ENCODE data around the gene CDC42EP1.

The CDC42EP1 gene

DNA sequence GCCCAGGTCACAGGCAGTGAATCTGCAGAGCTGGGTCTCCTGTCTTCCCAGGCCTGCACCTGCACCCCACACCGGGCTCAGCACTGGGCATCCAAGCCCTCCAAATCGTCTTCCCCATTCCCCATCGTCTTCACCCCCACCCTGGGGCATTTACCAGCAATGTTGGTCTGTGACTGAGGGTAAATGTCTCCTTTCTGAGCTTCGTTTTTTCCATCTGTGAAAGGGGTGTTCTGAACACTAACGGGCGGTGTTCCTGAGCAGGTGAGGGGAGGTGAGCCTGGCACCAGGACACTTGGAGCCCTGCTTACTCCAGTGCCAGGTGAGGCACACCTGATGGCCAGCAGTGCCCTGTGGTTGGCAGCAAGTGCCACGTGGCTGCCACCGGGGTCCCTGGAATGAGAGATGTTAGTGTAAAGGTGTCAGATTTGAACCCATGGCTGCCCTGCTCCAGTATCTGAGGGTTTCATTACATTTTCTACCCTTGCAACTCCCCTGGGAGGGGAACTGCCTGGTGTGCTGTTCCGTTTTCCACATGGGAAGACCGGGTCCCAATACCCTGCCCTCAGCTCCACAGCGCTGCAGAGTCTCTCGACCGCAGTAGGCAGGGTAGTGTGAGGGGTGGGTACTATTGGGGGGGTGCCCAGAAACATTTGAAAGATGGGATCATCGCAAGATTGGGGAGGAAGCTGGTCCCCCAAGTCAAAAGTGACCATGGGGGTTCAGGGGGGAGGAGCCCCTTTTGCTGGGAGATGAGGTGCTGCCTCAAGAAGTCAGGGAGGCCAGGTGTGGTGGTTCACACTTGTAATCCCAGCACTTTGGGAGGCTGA is 2.0 kb downstream of the CDC42EP1 start:
- peaks cover 27% of the 10 kb centered on the region for H3K27me3 ChIP-seq (ENCODE audit: insufficient read depth, low read length)
- H3K79me2 ChIP-seq (ENCODE audit: insufficient read depth, low read length), result no peaks in the 10 kb centered on the region
- no peak overlapping the region for H3K4me3 ChIP-seq (ENCODE audit: low read depth, low read length, poor library complexity, severe bottlenecking)

DNA sequence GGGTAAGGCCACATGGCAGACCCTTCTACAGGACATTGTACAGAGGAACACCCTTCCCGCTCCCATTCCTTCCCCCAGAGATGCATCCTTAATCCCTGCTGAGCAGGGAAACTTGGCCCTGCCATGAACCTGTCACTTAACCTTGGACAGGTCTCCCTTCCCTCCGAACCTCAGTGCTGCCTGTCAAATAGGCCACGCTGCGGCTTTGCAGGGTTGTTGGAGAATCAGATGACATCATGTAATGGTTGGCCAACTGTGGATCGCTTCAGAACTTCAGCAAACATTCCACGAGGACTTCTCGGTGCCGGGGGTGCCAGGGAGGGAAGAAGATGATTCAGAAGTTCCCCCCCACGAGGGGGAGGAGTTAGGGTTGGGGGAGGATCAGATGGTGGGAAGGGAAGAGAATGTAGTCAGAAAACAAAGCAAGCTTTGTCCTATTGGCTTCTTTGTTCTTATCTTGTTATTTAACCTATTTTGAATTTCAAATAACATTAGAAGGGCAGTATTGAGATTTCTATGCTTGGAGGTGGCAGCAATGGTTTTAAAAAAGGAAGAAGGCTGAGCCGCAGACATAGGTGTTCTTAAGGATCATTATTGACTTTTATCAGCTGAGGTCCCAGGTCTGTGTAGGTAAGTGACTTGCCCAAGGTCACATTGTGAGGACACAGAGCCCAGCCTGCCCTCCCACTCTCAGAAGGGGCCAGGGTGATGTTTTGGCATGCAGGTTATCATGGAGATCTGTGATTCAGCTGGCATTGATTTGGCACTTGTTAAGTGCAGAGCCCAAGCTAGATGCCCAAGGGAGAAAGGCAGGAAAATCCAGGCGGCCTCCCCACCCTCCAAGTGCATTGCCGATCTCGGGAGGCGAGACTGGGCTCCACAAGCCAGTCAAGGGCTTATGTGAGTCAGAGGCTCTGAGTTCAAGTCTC is 3.1 kb downstream of the CDC42EP1 start:
- Histone ChIP-seq H3K79me2 (ENCODE audit: insufficient read depth, low read length) (no peaks in the 10 kb centered on the region), H3K4me3 (ENCODE audit: low read depth, low read length, poor library complexity, severe bottlenecking) (no peak overlapping the region), H3K4me2 (ENCODE audit: low read length) (no peak overlapping the region), H3F3A (ENCODE audit: insufficient read depth, low read length) (no peaks in the 10 kb centered on the region), H3K9me2 (ENCODE audit: low read depth, low read length) (no peaks in the 10 kb centered on the region), H3K9ac (ENCODE audit: low read length) (no peak overlapping the region), H4K20me1 (ENCODE audit: insufficient read depth, low read length) (no peaks in the 10 kb centered on the region), H3K27ac (ENCODE audit: low read depth, low read length, poor library complexity, severe bottlenecking) (no peak overlapping the region), H3K36me3 (ENCODE audit: insufficient read depth, low read length) (no peaks in the 10 kb centered on the region), H3K4me1 (ENCODE audit: insufficient read depth, low read length, severe bottlenecking) (no peaks in the 10 kb centered on the region), H2AFZ (ENCODE audit: low read length) (no peak overlapping the region), H3K27me3 (ENCODE audit: insufficient read depth, low read length) (peaks cover 27% of the 10 kb centered on the region), H3K9me3 (ENCODE audit: low read length) (no peaks in the 10 kb centered on the region)
- TF ChIP-seq EZH2 (IDR thresholded peaks at IDR 0.05; ENCODE audit: borderline replicate concordance, low read length), result no peak
- TF ChIP-seq, protein P1, sequence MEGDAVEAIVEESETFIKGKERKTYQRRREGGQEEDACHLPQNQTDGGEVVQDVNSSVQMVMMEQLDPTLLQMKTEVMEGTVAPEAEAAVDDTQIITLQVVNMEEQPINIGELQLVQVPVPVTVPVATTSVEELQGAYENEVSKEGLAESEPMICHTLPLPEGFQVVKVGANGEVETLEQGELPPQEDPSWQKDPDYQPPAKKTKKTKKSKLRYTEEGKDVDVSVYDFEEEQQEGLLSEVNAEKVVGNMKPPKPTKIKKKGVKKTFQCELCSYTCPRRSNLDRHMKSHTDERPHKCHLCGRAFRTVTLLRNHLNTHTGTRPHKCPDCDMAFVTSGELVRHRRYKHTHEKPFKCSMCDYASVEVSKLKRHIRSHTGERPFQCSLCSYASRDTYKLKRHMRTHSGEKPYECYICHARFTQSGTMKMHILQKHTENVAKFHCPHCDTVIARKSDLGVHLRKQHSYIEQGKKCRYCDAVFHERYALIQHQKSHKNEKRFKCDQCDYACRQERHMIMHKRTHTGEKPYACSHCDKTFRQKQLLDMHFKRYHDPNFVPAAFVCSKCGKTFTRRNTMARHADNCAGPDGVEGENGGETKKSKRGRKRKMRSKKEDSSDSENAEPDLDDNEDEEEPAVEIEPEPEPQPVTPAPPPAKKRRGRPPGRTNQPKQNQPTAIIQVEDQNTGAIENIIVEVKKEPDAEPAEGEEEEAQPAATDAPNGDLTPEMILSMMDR (IDR thresholded peaks at IDR 0.05; ENCODE audit: low read length), result no peak

More for the DNA sequence above, 2.0 kb downstream of the CDC42EP1 start:
- no peaks in the 10 kb centered on the region for H3K4me1 ChIP-seq (ENCODE audit: insufficient read depth, low read length, severe bottlenecking)
- no peaks in the 10 kb centered on the region for H3K9me3 ChIP-seq (ENCODE audit: low read length)
- H4K20me1 ChIP-seq (ENCODE audit: insufficient read depth, low read length), result no peaks in the 10 kb centered on the region
- no peaks in the 10 kb centered on the region for H3K9me2 ChIP-seq (ENCODE audit: low read depth, low read length)
- no peak overlapping the region for H2AFZ ChIP-seq (ENCODE audit: low read length)
- H3F3A ChIP-seq (ENCODE audit: insufficient read depth, low read length), result no peaks in the 10 kb centered on the region
- H3K4me2 ChIP-seq (ENCODE audit: low read length), result no peak overlapping the region
- H3K36me3 ChIP-seq (ENCODE audit: insufficient read depth, low read length), result no peaks in the 10 kb centered on the region
- TF ChIP-seq EZH2 (IDR thresholded peaks at IDR 0.05; ENCODE audit: borderline replicate concordance, low read length), result no peak
- TF ChIP-seq, protein P1 (IDR thresholded peaks at IDR 0.05; ENCODE audit: low read length), result no peak
- H3K27ac ChIP-seq (ENCODE audit: low read depth, low read length, poor library complexity, severe bottlenecking), result no peak overlapping the region
- H3K9ac ChIP-seq (ENCODE audit: low read length), result no peak overlapping the region

DNA sequence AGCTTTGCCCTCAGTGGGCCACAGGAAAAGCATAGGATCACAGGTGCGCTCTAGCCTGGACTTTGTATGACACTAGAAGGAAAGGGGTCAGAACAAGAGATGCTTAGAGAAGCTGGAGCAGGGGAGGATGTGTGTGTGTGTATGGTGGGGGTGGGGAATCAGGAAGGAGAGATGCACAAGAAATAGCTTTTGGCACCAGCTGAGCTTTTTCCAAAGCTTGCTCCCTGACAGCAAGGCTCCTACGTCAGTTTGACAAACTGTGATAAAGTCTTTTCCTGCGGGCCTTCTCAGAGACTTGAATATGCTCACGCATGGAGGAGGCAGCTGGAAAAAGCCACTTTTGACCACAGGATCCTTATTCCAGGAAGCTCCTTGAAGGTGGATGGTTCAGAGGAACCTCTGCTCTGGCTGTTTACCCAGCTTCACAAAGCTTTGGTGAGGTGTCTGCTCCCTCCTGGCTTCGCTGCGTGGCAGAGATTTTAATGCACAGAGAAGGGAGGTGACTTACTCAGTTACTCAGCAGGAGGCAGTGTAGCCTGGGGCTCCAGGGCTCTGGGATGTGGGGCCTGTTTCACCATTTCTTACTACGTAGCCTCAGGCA is 3.9 kb downstream of the CDC42EP1 start:
- Histone ChIP-seq H4K20me1 (ENCODE audit: insufficient read depth, low read length) (no peaks in the 10 kb centered on the region), H3K79me2 (ENCODE audit: insufficient read depth, low read length) (no peaks in the 10 kb centered on the region), H3K27me3 (ENCODE audit: insufficient read depth, low read length) (peaks cover 32% of the 10 kb centered on the region), H3K27ac (ENCODE audit: low read depth, low read length, poor library complexity, severe bottlenecking) (no peak overlapping the region), H3K36me3 (ENCODE audit: insufficient read depth, low read length) (no peaks in the 10 kb centered on the region), H2AFZ (ENCODE audit: low read length) (no peak overlapping the region), H3F3A (ENCODE audit: insufficient read depth, low read length) (no peaks in the 10 kb centered on the region), H3K4me1 (ENCODE audit: insufficient read depth, low read length, severe bottlenecking) (no peaks in the 10 kb centered on the region), H3K9me2 (ENCODE audit: low read depth, low read length) (no peaks in the 10 kb centered on the region), H3K9ac (ENCODE audit: low read length) (no peak overlapping the region), H3K4me3 (ENCODE audit: low read depth, low read length, poor library complexity, severe bottlenecking) (no peak overlapping the region), H3K4me2 (ENCODE audit: low read length) (no peak overlapping the region), H3K9me3 (ENCODE audit: low read length) (no peaks in the 10 kb centered on the region)
- no peak for TF ChIP-seq EZH2 (IDR thresholded peaks at IDR 0.05; ENCODE audit: borderline replicate concordance, low read length)
- TF ChIP-seq, protein P1 (IDR thresholded peaks at IDR 0.05; ENCODE audit: low read length), result no peak
